ENCODE results near the gene CORO7. TPM values are rescaled to one million over a fixed set of nuclear protein-coding genes. Genes with fewer than 3 reads are reported as not detected.

The CORO7 gene
- total and polyA plus RNA-seq, 9 of the 15 experiments (the other 6 are each of a cell fraction or from before 2014, with no cell fraction given), result 0.45 to 77.2 (median 18.7) TPM

DNA sequence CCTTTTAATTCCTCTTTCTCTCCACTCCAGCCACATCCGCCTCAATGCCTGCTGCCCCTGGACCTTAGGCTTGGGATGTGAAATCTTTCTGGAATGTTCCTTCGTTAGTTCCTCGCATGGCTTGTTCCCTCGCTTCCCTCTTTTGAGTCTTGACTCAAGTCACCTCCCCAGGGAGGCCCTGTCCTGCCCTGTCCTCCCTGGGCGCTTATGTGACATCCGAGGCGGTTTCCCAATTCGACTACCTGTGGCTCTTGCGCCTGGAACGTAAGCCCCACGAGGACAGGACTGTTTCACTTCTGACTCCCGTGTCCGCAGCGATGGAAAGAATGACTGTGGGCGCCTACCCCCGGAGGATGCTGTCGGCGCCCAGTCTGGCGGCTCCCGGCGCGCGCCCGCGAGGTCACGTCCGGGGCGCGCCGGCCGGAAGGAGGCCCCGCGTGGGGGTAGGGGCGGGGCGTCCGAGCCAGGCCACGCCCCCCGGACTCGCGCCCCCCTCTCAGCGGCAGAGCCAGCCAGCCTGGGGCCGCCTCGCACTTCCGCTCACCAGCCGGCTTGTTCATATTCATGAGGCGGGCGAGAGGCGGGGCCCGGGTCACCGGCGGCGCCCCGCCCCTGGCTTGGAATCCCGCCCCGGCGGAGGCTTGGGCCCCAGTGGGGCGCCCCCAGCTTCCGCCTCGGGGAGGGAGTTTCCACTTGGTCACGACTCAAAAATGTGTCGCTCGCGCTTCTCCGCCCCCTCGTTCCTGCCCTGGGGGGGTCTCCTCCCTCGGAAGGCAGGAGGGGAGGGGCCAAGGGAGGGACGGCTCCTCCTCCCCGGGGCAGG lies 109.0 kb downstream of the CORO7 start (continued):
- TF ChIP-seq FOXJ2 (tag; IDR thresholded peaks at IDR 0.05) (peak; percentile 57; the same call in 1 of the 2 replicates), SPI1 (IDR thresholded peaks at IDR 0.05; ENCODE audit: borderline replicate concordance, low read depth, low read length) (peak; percentile 91), NONO (IDR thresholded peaks at IDR 0.05; ENCODE audit: low read depth in 2 of 2, low read length in 1 of 2) (peak in 1 of 2 experiments; percentile 65; a peak in 1 of 4 replicates), SIN3A (IDR thresholded peaks at IDR 0.05; ENCODE audit: borderline replicate concordance in 2 of 2, control insufficient read depth in 1 of 2, low read depth in 2 of 2, low read length in 2 of 2) (peak in 1 of 2 experiments; percentile 56; a peak in 1 of 4 replicates), ZFP1 (CRISPR knock-in tag; IDR thresholded peaks at IDR 0.05) (no peak), MBD2 (IDR thresholded peaks at IDR 0.05; ENCODE audit: borderline replicate concordance, low read depth) (no peak; the same call in 1 of the 2 replicates), HNRNPL (IDR thresholded peaks at IDR 0.05; ENCODE audit: low read depth, low read length) (no peak), ESRRA (IDR thresholded peaks at IDR 0.05; ENCODE audit: borderline replicate concordance, low read depth) (peak; percentile 71), MYC (IDR thresholded peaks at IDR 0.05; ENCODE audit: low read depth, low read length) (peak; percentile 73), MYC (CRISPR knock-in tag; IDR thresholded peaks at IDR 0.05; ENCODE audit: borderline replicate concordance, low read depth) (0 out of 2 replicates have a peak, but pooled peaks have one; percentile 47), TBP (optimal IDR thresholded peaks at IDR 0.05; ENCODE audit: low read depth, low read length) (peak; percentile 65), RNF2 (IDR thresholded peaks at IDR 0.05) (no peak)
- TF ChIP-seq, protein P1, sequence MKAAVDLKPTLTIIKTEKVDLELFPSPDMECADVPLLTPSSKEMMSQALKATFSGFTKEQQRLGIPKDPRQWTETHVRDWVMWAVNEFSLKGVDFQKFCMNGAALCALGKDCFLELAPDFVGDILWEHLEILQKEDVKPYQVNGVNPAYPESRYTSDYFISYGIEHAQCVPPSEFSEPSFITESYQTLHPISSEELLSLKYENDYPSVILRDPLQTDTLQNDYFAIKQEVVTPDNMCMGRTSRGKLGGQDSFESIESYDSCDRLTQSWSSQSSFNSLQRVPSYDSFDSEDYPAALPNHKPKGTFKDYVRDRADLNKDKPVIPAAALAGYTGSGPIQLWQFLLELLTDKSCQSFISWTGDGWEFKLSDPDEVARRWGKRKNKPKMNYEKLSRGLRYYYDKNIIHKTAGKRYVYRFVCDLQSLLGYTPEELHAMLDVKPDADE (conservative IDR thresholded peaks at IDR 0.05; ENCODE audit: control insufficient read depth, low read depth, low read length), result peak; percentile 31; the same call in 1 of the 2 replicates
- TF ChIP-seq, protein P2, sequence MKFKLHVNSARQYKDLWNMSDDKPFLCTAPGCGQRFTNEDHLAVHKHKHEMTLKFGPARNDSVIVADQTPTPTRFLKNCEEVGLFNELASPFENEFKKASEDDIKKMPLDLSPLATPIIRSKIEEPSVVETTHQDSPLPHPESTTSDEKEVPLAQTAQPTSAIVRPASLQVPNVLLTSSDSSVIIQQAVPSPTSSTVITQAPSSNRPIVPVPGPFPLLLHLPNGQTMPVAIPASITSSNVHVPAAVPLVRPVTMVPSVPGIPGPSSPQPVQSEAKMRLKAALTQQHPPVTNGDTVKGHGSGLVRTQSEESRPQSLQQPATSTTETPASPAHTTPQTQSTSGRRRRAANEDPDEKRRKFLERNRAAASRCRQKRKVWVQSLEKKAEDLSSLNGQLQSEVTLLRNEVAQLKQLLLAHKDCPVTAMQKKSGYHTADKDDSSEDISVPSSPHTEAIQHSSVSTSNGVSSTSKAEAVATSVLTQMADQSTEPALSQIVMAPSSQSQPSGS (CRISPR knock-in tag; IDR thresholded peaks at IDR 0.05), result peak; percentile 16; the same call in 1 of the 2 replicates
- TF ChIP-seq, protein P3, sequence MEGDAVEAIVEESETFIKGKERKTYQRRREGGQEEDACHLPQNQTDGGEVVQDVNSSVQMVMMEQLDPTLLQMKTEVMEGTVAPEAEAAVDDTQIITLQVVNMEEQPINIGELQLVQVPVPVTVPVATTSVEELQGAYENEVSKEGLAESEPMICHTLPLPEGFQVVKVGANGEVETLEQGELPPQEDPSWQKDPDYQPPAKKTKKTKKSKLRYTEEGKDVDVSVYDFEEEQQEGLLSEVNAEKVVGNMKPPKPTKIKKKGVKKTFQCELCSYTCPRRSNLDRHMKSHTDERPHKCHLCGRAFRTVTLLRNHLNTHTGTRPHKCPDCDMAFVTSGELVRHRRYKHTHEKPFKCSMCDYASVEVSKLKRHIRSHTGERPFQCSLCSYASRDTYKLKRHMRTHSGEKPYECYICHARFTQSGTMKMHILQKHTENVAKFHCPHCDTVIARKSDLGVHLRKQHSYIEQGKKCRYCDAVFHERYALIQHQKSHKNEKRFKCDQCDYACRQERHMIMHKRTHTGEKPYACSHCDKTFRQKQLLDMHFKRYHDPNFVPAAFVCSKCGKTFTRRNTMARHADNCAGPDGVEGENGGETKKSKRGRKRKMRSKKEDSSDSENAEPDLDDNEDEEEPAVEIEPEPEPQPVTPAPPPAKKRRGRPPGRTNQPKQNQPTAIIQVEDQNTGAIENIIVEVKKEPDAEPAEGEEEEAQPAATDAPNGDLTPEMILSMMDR (IDR thresholded peaks at IDR 0.05 in 2 of 3, conservative IDR thresholded peaks at IDR 0.05 in 1 of 3; ENCODE audit: insufficient read depth in 2 of 3, low read depth in 1 of 3, low read length in 3 of 3), result peak in 2 of 3 experiments; percentile 1 to 24; a peak in 2 of 6 replicates

Data from K562 (cell line).